ENCODE results near the gene SMG9. TPM values are rescaled to one million over a fixed set of nuclear protein-coding genes. Genes with fewer than 3 reads are reported as not detected.
A peak's percentile ranks its signal among the peaks of the same experiment; 100 is the strongest.

Gene SMG9, protein sequence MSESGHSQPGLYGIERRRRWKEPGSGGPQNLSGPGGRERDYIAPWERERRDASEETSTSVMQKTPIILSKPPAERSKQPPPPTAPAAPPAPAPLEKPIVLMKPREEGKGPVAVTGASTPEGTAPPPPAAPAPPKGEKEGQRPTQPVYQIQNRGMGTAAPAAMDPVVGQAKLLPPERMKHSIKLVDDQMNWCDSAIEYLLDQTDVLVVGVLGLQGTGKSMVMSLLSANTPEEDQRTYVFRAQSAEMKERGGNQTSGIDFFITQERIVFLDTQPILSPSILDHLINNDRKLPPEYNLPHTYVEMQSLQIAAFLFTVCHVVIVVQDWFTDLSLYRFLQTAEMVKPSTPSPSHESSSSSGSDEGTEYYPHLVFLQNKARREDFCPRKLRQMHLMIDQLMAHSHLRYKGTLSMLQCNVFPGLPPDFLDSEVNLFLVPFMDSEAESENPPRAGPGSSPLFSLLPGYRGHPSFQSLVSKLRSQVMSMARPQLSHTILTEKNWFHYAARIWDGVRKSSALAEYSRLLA
- total RNA-seq (5.9 and 6.1 TPM in 2 replicates), polyA plus RNA-seq (6.0 and 10.2 TPM in 2 replicates), polyA minus RNA-seq (ENCODE audit: low replicate concordance) (14.1 and 28.0 TPM in 2 replicates)
- 18.1 and 23.7 TPM in 2 replicates for polyA plus RNA-seq (2012)

DNA sequence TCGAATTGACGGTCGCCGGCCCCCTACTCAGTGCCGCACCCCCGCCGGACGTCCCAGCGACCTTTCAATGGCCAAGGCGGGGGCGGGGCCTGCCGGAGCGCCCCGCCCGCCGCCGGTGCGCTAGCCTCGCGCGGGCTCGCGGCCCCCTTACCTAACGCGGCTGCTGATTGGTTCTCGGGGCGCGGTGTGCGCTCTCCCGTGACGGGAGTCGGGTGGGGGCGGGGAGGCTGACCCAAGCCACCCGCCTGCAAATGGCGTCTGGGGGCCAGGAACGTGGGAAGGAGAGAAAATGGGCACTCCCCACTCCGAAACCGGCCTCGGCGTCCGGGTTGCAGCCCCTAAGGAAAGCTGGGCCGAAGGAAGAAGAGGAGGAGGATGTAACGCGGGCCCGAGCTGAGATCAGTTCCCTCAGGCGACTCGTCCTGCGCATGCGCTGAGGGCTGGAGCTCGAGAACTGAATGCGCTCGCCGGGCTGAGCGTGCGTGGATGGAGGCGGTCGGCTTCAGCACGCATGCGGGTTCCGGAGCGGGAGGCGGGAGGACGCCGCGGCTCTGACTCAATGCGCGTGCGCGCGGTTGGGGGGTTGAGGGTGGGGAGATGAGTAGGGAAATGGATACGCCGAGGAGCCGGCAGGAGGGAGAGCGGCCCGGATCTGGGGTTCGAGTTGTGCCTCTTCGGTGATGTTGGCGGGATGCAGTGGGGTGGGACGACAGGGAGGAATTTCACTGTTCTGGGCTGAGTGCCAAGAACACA, at the start of gene SMG9:
SMG9 (minus strand) TSS at position 460 of the 753 bp plus-strand sequence. CDS start 4,221 bp downstream, outside the sequence.
- Histone ChIP-seq H2AFZ (ENCODE audit: low read length) (peak within 1 kb of the TSS; percentile 90), H3K27me3 (ENCODE audit: control insufficient read depth, insufficient read depth, low read length) (no peaks in the 10 kb centered on the region), H3K36me3 (ENCODE audit: control insufficient read depth, insufficient read depth, low read length) (peaks cover 7% of the 10 kb centered on the region), H3K79me2 (ENCODE audit: control insufficient read depth, insufficient read depth, low read length) (peaks cover 23% of the 10 kb centered on the region), H3K9me3 (ENCODE audit: control insufficient read depth, insufficient read depth, low read depth, low read length) (no peaks in the 10 kb centered on the region), H3K4me1 (ENCODE audit: control insufficient read depth, extremely low read depth, insufficient read depth, low read length) (peaks cover 37% of the 10 kb centered on the region), H3K27ac (ENCODE audit: insufficient read depth, low read length) (peak within 1 kb of the TSS; percentile 99), H4K20me1 (ENCODE audit: control insufficient read depth, extremely low read depth, insufficient read depth, low read length) (no peaks in the 10 kb centered on the region), H3K4me2 (ENCODE audit: extremely low read depth, insufficient read depth, low read length) (peak within 1 kb of the TSS; percentile 95), H3K9ac (ENCODE audit: insufficient read depth, low read length) (peak within 1 kb of the TSS; percentile 99), H3K4me3 (replicated peaks in 1 of 4; ENCODE audit: control extremely low read depth in 1 of 4, insufficient read depth in 1 of 4, low read depth in 3 of 4, low read length in 4 of 4) (peak within 1 kb of the TSS; percentile 82 to 93 (median 90))
- TF ChIP-seq, protein P1, sequence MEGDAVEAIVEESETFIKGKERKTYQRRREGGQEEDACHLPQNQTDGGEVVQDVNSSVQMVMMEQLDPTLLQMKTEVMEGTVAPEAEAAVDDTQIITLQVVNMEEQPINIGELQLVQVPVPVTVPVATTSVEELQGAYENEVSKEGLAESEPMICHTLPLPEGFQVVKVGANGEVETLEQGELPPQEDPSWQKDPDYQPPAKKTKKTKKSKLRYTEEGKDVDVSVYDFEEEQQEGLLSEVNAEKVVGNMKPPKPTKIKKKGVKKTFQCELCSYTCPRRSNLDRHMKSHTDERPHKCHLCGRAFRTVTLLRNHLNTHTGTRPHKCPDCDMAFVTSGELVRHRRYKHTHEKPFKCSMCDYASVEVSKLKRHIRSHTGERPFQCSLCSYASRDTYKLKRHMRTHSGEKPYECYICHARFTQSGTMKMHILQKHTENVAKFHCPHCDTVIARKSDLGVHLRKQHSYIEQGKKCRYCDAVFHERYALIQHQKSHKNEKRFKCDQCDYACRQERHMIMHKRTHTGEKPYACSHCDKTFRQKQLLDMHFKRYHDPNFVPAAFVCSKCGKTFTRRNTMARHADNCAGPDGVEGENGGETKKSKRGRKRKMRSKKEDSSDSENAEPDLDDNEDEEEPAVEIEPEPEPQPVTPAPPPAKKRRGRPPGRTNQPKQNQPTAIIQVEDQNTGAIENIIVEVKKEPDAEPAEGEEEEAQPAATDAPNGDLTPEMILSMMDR (conservative IDR thresholded peaks at IDR 0.05 in 1 of 2, IDR thresholded peaks at IDR 0.05 in 1 of 2; ENCODE audit: low read depth in 1 of 2, low read length in 2 of 2), result no peak
- no peak for TF ChIP-seq EZH2 (IDR thresholded peaks at IDR 0.05; ENCODE audit: low read length, missing control alignments)
- peak; percentile 94 to 98 for DNase-seq (ENCODE audit: low read depth in 2 of 2)

DNA sequence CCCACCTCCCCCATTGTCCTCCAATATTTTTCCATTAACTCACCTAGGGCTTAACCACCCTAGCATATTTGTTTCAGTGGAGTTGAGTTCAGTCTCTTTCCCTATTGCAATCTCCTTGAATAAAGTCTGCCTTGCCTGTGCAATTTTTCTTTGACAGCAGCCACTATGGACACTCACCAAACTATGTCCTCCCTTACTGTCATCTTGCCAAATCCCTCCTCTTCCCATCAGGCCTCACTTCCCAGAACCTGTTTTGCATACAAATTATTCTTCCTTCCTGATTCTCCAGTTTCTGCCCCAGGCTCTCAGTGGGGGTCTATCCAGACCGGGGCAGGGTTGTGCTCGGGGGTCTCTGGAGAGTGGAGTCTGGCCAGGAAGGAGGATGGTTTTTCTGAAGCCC, 49.7 kb upstream of the SMG9 start:
- no peaks in the 10 kb centered on the region for H3K4me1 ChIP-seq (ENCODE audit: control insufficient read depth, extremely low read depth, insufficient read depth, low read length)
- H3K79me2 ChIP-seq (ENCODE audit: control insufficient read depth, insufficient read depth, low read length), result no peaks in the 10 kb centered on the region
- no peak overlapping the region for H3K4me2 ChIP-seq (ENCODE audit: extremely low read depth, insufficient read depth, low read length)

More for the DNA sequence above, 49.7 kb upstream of the SMG9 start:
- Histone ChIP-seq H3K4me3 (replicated peaks in 1 of 4; ENCODE audit: control extremely low read depth in 1 of 4, insufficient read depth in 1 of 4, low read depth in 3 of 4, low read length in 4 of 4) (no peak overlapping the region), H2AFZ (ENCODE audit: low read length) (no peak overlapping the region), H4K20me1 (ENCODE audit: control insufficient read depth, extremely low read depth, insufficient read depth, low read length) (no peaks in the 10 kb centered on the region), H3K36me3 (ENCODE audit: control insufficient read depth, insufficient read depth, low read length) (no peaks in the 10 kb centered on the region), H3K27me3 (ENCODE audit: control insufficient read depth, insufficient read depth, low read length) (no peaks in the 10 kb centered on the region), H3K27ac (ENCODE audit: insufficient read depth, low read length) (no peak overlapping the region), H3K9me3 (ENCODE audit: control insufficient read depth, insufficient read depth, low read depth, low read length) (no peaks in the 10 kb centered on the region), H3K9ac (ENCODE audit: insufficient read depth, low read length) (no peak overlapping the region)
- no peak for DNase-seq (ENCODE audit: low read depth in 2 of 2)
- TF ChIP-seq EZH2 (IDR thresholded peaks at IDR 0.05; ENCODE audit: low read length, missing control alignments), result no peak
- TF ChIP-seq, protein P1 (conservative IDR thresholded peaks at IDR 0.05 in 1 of 2, IDR thresholded peaks at IDR 0.05 in 1 of 2; ENCODE audit: low read depth in 1 of 2, low read length in 2 of 2), result no peak

Data from fibroblast of lung (primary cell).